HEK293T (cell line): ENCODE results near the gene CLIP1.

Source experiments
- BHLHE40 ChIP-seq: fragments of 450-650 bp; IDR thresholded peaks from 2 replicates; pipeline ENCODE4 v1.6.1; 2016; ENCODE audit warnings: mild to moderate bottlenecking, moderate library complexity, borderline replicate concordance
- ELF4 ChIP-seq: fragments of 450-650 bp; IDR thresholded peaks from 2 replicates; pipeline ENCODE4 v1.6.1; 2017; ENCODE audit warnings: antibody characterized with exemption
- FOXA1 ChIP-seq: fragments of 450-650 bp; IDR thresholded peaks from 2 replicates; pipeline ENCODE4 v1.6.1; 2016; ENCODE audit warnings: mild to moderate bottlenecking
- FOXM1 ChIP-seq: fragments of 450-650 bp; IDR thresholded peaks from 2 replicates; pipeline ENCODE4 v1.6.1; 2017; ENCODE audit warnings: mild to moderate bottlenecking, borderline replicate concordance
- SP1 ChIP-seq: fragments of 450-650 bp; IDR thresholded peaks from 2 replicates; pipeline ENCODE4 v1.6.1; 2017
- TARDBP ChIP-seq: fragments of 450-650 bp; IDR thresholded peaks from 2 replicates; pipeline ENCODE4 v1.6.1; 2016

- no peak for TF ChIP-seq SP1
- TF ChIP-seq FOXM1: no peak
- TF ChIP-seq FOXA1: no peak
- TF ChIP-seq BHLHE40: no peak
- TF ChIP-seq TARDBP: no peak
- no peak for TF ChIP-seq ELF4
Measured at GRCh38 chr12:122230798-122231197, 191.7 kb downstream of the CLIP1 start.
